Lower leg skin (tissue), 3 donors: ENCODE measurements around the gene RNF145.

ENCODE experiments used
- POLR2A ChIP-seq, 2 donors: fragments of 450-650 bp; IDR thresholded peaks; one replicate each; pipeline ENCODE4 v1.6.1; 2016 to 2017; ENCODE audit warnings: antibody characterized with exemption in 2 of 2, mild to moderate bottlenecking in 1 of 2, moderate library complexity in 1 of 2
- TF ChIP-seq, protein P1 (sequence below), 3 donors: fragments of 450-650 bp; IDR thresholded peaks; one replicate each; pipeline ENCODE4 v1.5.1; 2016; ENCODE audit warnings: antibody characterized with exemption in 3 of 3, mild to moderate bottlenecking in 3 of 3, moderate library complexity in 2 of 3

DNA sequence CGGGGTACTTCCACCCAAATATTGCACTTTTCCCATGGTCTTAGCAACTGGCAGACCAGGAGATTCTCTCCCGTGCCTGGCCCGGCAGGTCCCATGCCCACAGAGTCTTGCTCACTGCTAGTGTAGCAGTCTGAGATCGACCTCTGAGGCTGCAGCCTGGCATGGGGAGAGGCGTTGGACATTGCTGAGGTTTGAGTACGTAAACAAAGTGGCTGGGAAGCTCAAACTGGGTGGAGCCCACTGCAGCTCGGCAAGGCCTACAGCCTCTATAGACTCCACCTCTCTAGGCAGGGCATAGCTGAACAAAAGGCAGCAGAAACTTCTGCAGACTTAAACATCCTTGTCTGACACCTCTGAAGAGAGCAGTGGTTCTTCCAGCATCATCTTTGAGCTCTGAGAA is 69.6 kb downstream of the RNF145 start:
- TF ChIP-seq POLR2A (IDR thresholded peaks at IDR 0.05): no peak
- TF ChIP-seq, protein P1, sequence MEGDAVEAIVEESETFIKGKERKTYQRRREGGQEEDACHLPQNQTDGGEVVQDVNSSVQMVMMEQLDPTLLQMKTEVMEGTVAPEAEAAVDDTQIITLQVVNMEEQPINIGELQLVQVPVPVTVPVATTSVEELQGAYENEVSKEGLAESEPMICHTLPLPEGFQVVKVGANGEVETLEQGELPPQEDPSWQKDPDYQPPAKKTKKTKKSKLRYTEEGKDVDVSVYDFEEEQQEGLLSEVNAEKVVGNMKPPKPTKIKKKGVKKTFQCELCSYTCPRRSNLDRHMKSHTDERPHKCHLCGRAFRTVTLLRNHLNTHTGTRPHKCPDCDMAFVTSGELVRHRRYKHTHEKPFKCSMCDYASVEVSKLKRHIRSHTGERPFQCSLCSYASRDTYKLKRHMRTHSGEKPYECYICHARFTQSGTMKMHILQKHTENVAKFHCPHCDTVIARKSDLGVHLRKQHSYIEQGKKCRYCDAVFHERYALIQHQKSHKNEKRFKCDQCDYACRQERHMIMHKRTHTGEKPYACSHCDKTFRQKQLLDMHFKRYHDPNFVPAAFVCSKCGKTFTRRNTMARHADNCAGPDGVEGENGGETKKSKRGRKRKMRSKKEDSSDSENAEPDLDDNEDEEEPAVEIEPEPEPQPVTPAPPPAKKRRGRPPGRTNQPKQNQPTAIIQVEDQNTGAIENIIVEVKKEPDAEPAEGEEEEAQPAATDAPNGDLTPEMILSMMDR (IDR thresholded peaks at IDR 0.05): no peak
